GM18507 (cell line): ENCODE results near the gene BMPR1B.
A peak's percentile ranks its signal among the peaks of the same experiment; 100 is the strongest.
"Not testable (repeated sequence)": the region's sequence is repeated elsewhere in the genome, so short reads cannot be mapped to it uniquely, and the experiment has no call there.

Experiments
- DNase-seq: peaks from one replicate; pipeline ENCODE4 v3.0.0; 2011; ENCODE audit warnings: low read depth; ENCODE audit not compliant: insufficient read length; ENCODE audit errors: extremely low spot score
- FAIRE-seq: peaks from 2 replicates; lab custom pipeline; 2011; peaks lifted over from hg19 to GRCh38; lab: Jason Lieb, UNC

BMPR1B gene

GRCh38 chr4:95155759-95156451 lies 398.1 kb downstream of the BMPR1B start:
- DNase-seq = no peak

GRCh38 chr4:95156452-95156765 lies 398.7 kb downstream of the BMPR1B start:
- DNase-seq (no peak), FAIRE-seq (no peak)

More at GRCh38 chr4:95155759-95156451, 398.1 kb downstream of the BMPR1B start:
- peak; percentile 33 for FAIRE-seq

DNA sequence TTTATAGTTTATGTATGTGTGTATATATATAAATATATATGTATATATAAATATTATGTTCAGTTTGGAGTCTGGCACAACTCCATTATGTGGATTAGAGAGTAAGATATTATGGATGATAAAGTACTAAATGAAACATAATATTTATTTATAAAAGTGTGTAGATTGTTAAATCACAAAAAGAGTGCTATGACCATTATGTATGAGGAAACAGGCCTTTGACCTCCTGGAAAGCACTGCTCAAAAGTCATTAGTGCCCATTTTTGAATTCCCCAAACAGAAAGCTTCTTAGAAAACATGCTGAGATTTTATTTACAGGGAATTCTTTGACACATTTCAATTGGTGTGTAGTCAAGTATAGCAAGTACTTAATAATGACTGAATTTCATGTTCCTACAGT lies 399.8 kb downstream of the BMPR1B start:
- no peak for DNase-seq
- no peak for FAIRE-seq

DNA sequence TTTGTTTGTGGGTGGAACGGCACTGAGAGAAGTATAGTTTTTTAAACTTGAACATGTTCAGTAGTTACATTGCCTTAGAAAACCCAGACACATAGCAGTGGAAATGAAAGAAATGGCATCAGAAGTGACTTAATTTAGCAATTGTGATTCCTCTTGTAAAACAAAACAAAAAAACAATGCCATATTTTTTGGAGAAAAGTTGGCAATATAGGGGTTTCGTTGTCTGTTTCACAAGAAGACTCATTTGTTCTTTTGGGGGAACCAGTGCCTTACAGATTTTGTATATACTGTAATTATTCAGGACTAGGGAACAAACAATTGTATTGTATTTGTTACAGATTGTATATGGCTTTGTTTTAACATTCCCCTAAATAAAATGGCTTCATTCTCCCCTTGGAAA lies 400.3 kb downstream of the BMPR1B start:
- DNase-seq = no peak
- no peak for FAIRE-seq

GRCh38 chr4:95158626-95159025 lies 400.9 kb downstream of the BMPR1B start:
- DNase-seq (no peak), FAIRE-seq (no peak)

DNA sequence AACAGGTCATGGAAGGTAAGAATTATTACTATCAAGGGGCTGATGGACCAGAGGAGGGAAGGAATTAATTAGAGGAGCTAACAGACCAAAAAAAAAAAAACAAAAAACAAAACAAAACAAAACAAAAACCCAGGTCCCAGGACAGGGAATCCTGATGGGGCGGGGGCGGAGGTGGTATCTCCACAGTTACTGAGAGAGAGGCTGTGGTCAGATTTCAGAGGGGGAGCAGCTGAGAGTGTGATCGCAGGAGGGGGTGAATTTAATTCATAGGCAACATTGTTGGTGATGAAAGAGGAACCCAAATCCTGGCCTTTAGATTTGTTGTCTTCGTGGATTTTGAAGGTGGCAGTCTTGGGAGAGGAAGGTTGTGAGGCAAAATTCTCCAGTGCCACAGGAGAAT lies 401.6 kb downstream of the BMPR1B start:
- DNase-seq = no peak
- no peak for FAIRE-seq

- FAIRE-seq (no peak), DNase-seq (no peak)
Measured at GRCh38 chr4:95161781-95162469, 404.2 kb downstream of the BMPR1B start.

DNA sequence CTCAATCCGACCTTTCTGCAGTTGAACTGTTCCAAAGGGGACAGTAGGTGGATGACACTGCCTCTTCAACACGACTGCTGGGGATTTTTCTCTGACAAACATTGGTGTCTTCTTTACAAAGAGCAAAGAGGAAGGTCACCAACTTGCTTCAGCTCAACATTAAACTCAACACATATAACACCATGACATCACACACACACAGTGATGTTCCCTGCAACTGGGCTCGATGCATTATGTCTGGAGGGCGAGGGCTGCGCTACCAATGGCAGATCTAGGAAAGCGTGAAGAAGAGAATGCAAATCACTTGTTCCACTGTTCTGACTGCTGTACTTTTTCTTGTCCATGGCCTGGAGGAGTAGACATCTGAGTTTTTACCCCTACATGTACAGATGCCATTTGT lies 405.1 kb downstream of the BMPR1B start:
- FAIRE-seq (no peak), DNase-seq (no peak)

GRCh38 chr4:95165926-95166524 lies 408.3 kb downstream of the BMPR1B start:
- FAIRE-seq = peak; percentile 54
- peak; percentile 11 for DNase-seq

DNA sequence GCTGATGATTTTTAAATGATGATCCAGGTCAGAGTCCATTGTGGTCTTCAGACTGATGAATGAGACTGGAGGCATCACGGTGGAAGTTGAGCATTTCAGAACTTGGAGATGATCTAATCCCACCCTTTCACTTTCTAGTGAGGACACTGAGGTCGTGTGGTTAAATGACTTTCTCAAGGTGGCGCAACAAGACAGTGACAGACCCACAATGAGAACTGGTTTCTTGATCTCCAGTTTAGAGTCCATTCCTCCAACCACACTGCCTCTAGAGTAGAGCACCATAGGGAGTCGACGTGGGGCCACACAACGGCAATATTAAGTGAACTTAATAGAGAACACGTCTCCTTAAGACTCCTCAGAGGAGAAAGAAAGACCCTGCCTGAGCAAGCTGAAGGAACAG lies 410.1 kb downstream of the BMPR1B start:
- FAIRE-seq = no peak
- no peak for DNase-seq

- DNase-seq = no peak
- FAIRE-seq = no peak
Measured at GRCh38 chr4:95170176-95170575, 412.4 kb downstream of the BMPR1B start.

DNA sequence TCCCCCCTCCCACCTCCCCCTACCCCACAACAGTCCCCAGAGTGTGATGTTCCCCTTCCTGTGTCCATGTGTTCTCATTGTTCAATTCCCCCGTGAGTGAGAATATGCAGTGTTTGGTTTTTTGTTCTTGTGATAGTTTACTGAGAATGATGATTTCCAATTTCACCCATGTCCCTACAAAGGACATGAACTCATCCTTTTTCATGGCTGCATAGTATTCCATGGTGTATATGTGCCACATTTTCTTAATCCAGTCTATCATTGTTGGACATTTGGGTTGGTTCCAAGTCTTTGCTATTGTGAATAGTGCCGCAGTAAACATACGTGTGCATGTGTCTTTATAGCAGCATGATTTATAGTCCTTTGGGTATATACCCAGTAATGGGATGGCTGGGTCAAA lies 413.6 kb downstream of the BMPR1B start:
- DNase-seq, FAIRE-seq: not testable (repeated sequence)

DNA sequence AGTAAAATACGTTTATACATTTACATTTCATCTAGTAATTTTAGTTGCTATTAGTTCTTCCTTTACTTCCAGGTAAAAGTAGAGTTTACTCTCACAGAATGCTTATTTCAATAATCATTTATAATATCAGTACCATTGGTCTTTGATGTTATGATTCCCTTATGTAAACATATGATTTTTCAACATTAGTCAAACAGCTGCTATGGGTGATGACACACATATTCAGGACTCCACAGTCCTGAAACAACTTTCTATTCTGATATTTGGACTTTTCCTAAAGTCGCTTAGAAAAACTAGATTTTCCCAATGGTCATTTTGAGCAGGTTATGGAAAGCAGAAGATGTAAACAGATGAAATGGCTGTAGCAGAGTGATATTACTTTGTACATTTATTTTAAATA lies 421.2 kb downstream of the BMPR1B start:
- DNase-seq (no peak), FAIRE-seq (no peak)

DNA sequence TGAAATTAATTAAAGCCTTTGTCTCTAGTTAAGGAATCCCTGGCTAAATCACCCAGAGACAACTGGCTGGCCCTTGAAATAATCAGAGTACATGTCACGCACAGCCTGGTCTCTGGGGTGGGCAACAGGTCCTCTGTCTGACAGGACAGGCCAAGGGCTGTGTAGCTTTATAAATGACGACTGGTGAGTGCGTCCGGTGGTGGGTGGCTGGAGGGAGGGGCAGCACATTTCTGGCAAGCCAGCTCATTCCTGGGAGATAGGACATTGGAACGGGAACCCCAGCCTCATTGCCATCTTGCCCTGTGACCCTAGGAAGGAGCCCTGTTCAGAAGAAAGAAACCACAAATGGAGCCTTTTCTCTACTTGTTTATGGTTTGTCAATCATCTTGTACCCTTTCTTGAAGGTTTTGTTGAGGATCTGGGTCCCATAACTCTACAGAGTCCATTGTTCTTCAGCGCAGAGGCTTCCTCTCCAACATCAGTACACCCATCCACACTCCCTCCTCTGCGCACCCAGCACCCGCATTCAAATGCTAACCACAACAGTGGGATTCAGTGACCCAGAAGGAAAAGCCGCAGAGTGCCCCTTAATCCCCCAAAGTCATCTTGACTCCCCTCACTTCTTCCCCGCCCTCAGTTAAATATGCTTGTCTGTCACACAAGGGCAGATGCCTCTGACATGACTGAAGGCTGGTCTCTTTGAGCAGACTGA lies 422.9 kb downstream of the BMPR1B start:
- FAIRE-seq = no peak

GRCh38 chr4:95181243-95181995 lies 423.7 kb downstream of the BMPR1B start:
- FAIRE-seq (no peak), DNase-seq (no peak)

More for the DNA sequence above, 422.9 kb downstream of the BMPR1B start:
- no peak for DNase-seq

DNA sequence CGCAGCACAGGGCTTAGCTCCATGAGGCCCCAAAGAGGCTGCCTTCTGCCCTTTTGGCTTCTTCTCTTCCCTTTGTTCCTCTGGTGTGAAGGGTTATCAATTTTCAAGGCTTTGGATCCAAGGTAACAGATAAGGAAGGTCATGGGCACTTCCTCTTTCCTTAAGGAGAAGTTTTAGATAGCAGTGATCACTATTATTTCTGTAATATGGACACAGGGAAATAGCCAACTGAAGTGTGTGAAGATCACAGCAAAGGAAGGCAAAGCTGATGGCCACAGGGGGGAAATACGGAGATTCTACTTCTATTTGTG lies 424.2 kb downstream of the BMPR1B start:
- FAIRE-seq (no peak), DNase-seq (no peak)

DNA sequence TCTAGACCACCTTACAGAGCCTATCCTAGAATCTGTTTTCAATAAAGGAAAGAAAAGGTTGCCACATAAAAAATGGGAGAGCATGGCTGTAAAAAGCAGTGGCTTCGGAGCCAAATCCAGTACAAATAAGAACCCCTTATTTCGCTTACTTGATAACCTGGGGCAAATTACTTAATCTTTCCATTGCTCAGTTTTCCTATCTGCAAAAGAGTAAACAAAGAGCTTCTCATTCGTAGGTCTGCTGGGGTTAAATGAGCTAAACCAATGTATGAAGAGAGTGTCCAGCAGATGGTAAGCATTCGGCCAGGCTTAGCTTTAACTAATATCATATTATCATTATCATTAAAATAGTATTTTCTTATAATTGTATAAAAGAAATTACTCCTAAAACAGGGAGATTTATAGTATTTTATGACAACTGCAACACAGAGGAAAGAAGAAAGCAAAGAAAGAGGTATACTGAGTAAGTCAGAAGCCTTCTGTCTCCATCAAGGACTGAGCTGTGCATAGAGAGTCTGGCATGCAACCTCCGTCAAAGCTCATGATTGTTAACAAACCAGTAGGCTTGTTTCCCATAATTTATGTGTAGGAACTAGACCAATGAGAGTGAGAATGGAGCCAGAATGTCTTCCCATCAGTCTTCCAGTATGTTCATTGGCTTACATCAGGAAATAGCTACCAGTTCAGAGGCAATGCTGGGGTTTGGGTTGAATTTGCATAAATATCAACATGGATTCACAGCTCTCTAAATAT lies 426.1 kb downstream of the BMPR1B start:
- FAIRE-seq = no peak
- no peak for DNase-seq

GRCh38 chr4:95186666-95187065 lies 428.9 kb downstream of the BMPR1B start:
- DNase-seq (no peak), FAIRE-seq (no peak)

DNA sequence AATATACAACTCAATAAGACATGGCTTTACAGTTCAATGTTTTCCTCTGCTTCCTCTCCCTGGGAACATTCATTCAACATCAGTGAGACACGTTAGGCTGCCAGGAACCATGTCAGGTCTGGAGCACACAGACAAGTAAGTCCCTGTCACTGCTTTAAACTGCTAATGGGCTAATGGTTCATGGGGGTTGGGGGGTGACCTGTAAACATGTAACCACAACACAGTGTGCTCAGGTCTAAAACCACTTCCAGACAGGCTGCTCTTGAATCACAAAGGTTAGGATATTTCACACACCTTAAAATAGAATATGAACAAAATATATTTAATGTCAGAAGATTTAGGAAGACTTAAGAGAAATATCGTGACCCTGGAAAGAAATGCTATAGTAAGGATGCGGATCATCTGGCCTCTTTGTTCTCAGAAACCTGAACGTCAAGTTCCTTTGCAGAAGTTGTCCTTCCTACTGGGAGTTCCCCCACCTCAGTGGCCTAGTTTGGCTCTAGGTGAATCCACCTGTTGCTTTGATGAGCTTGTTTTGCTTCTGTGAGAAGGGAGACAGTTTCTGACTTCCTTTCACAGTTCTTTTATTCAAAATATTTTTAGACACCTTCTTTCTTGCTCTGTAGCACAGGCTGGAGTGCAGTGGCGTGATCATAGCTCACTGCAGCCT lies 431.1 kb downstream of the BMPR1B start:
- FAIRE-seq (no peak), DNase-seq (no peak)
